EL (cell line): Measurements from ENCODE around the gene MYH13.

ENCODE experiments used
- DNase-seq: peaks from one replicate; pipeline ENCODE4 v3.0.0-alpha.2; 2016

Gene MYH13

DNA sequence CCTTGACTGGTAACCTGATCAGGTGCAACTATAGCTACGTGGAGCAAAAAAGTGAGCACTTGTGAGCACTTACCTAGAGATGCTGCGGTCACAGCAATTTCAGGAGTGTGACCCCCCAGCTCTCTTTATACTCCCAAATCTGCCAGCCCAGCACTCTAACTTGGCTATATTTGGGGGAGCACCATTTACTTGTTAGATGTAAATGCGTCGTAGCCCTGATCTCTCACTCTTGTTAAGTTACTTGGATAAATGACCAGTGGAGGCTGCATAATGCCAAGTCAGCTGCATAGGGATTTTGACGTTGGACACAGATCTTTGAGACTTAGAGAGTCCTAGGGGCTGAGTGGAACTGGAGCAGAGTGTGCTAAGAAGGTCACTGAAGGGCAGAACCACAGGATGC is at the start of gene MYH13:
MYH13 (minus strand) TSS at position 101 of the 400 bp plus-strand sequence. CDS start 8,476 bp downstream, outside the sequence.
- no peak for DNase-seq

DNA sequence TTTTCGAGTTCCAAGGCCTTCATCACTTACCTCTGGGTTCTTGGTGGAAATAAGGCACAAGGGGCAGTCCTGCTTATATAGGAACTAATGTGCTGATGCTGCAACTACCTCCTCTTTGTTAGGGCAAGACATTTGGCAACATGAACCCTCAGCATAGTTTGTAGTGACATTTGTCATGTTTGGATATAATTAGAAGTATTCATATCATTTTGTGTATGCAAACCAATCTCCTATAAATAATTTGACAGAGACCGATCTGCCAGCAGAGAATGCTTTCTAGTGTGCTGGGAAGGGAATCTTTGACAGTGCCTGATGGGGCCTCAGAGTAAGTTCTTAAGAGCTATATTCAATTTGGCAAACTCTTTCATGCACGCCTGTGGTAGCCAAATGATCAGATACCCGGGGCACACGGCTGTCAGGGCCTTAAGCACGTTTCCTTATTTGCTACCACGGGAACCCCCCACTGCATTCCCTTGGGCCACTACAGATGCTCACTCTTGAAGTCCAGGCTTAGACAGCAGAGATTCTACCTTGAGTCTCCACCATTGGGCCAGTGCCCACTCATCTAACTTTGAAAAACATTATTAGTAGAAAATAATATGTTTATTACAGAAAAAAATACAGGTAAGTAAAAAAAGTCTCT is 49.2 kb upstream of the MYH13 start, which contains the start of gene MYH8:
MYH8 (minus strand) TSS at position 51 of the 643 bp plus-strand sequence. CDS start 1,723 bp downstream, outside the sequence.
- DNase-seq, result no peak

DNA sequence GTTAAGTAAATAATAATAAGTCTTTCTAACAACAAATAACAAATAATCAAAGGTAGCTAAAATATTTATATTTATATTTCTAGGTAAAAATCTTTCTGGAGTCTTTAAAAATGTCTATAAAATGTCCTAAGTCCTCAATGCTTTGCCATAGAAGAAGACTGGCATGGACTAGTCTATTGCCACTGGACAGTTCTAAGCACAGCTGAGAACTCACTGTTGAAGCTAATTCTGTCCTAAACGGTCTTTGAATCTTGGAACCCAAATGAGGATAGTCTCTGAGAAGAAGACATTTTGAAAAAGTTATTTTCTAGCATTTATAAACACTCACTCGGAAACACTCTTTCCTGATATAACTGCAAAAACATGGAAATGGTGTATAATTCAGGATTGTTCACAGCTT is 48.4 kb upstream of the MYH13 start:
- no peak for DNase-seq

DNA sequence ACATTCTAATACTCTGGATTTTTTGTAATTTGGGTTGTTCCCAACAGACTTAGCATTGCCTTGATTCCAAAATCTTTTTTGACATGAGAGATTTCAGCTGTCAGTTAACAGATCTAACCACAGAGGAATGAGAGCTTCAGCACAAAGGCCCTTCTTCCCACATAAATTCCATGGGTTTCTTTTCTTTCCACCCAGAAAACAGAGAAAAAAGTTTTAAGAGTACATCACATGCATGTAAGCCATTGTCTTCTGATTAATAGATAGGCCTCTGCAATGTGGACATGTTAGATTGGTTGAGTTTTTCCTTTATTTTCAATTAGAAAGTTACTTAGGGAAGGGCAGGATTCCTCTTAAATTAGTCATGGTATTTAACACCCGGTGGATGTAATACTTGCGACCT is 48.0 kb upstream of the MYH13 start:
- no peak for DNase-seq

DNA sequence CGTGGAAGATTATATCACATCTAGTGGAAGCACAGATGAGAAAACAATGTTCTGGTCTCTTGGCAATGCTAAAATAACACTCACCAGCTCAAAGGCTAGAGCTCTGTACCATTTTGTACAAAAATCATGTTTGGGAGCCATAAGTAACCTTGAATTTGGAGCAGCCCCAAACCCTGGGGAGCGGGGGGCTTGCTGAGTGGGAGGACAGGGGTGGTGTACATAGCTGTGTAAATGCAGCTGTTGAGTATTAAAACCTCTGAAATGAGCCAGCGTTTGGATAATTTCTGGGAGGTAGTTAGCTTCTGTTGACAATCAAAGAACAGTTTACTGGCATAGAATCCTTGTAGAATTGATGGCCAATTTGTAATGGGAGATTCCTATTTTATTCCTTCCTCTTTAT is 44.6 kb upstream of the MYH13 start:
- no peak for DNase-seq

DNA sequence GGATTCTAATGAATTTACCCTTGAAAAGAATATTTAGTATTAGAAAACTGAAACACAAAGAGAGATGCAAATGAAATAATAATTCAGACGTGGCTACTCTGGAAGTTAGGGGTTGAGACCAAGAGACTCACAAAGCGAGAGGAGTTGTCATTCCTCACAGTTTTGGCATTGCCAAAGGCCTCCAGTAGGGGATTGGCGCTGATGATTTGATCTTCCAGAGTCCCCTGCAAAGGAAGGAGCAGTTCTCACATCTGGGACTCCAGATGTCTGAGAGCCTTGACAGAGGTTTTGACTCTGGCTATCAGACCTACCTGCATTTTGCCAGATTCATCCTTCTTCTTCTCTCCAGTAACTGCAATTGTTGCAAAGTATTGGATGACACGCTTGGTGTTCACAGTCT is 42.4 kb upstream of the MYH13 start:
- no peak for DNase-seq

DNA sequence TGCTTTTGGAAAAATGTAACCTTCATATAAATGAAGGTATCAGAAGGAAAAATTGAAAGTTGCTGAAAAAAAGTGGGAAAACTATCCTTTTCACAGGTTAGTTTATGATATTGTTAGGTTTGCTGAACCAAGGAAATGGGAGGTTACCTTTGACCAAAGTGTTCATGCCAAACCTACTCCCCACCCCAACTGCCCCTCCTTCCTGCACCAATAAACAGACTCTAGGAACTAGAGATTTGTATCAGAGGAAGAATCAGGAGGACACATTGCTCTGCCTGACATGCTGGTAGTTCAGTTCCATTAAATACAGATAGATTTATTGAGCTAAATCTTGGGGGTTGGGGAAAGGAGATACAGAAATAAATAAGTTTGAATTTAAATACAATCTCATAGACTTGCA is 30.8 kb upstream of the MYH13 start:
- no peak for DNase-seq

DNA sequence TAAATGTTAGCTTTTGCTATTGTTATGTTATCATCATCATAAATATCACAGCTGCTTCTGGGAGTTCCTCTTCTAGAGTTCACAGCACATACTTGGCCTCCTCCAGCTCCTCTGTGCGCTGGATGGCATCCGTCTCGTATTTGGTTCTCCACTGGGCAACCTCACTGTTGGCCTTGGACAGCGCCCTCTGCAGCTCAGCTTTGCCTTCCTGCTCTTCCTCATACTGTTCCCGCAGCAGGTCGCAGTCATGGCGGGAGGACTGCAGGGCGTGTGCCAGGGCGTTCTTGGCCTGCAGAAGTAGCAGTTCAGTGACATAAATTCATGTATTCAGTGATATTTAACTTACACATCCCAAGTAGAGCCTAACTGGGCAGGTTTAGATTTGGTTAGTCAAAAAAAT is 25.5 kb upstream of the MYH13 start:
- no peak for DNase-seq

DNA sequence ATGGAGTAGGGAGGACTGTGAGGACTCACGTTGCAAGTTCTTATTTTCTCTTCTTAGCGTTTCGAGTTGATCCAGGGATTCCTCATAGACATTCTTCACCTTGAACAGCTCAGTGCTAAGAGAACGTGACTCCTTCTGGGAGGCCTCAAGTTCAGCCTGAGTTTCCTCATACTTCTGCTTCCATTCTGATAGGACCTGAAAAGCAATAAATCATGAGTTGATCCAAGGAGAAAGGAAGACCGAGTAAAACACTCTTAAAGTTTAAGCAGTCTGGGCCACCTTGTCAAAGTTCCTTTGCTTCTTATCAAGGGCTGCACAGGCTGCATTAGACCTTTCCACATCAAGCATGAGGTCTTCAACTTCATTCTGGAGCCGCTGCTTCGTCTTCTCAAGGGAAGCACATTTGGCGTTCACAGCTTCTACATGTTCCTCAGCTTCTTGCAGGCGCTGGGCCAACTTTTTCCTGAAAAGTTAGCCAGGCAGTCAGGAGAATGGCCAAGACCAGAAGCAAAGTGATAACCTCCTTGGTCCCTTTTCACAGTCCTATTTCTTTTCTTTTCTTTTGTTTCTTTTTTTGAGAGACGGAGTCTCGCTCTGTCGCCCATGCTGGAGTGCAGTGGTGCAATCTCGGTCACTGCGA is 23.8 kb upstream of the MYH13 start:
- no peak for DNase-seq

DNA sequence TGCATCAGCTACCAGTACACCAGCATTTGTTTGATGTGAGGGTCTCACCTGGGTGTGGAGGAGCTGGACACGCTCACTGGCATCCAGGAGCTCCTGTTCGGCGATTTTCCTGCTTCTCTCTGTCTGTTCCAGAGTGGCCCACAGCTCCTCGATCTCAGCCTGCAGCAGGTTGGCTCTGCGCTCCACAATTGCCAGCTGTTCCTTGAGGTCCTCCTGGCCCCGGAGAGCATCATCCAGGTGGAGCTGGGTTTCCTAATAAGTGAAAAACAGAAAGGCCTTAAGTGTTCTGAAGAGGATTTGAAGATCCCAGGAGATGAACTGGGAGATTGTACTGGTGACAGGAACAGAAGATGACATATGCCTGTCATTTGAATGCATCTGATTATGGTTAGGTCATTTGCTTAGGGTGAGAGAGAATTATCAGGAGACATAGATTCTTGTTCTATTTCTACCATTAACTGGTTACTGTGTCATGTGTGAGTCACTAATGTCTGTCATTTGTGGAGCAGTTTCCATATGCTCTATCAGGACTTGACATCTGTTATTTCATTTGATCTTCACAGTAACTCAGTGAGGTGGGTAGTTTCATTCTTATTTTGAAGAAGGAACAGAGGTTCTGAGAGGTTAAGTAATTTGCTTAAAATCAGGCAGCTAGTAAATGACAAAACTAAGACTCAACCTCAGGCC is 21.5 kb upstream of the MYH13 start:
- DNase-seq, result no peak

DNA sequence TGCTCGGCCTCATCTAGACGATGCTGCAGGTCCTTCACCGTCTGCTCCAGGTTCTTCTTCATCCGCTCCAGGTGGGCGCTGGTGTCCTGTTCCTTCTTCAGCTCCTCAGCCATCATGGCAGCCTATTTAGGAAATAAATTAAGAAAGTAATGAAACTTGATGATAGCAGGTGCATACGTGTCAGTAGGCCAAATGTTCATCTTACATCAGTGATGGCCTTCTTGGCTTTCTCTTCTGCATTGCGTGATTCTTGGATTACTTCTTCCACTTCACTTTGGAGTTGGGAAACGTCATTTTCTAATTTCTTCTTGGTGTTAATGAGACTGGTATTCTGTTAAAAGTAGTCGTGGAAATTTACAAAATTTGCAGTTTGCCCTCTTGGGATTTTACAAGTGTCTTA is 20.1 kb upstream of the MYH13 start:
- DNase-seq, result no peak

DNA sequence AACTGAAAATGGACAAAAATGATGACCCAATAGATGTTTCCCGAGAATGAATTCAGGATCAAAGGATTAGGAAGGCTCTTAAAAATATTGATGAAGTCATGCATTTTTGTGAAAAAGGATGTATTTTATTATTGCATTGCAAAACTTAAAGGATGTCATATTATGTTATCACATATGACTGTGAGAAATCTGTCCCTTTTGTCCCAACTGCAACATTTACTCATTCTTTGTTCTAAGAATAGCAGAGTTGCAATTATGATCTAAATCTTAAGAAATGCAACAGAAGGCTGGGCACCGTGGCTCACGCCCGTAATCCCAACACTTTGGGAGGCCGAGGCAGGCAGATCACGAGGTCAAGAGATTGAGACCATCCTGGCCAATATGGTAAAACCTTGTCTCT is 13.1 kb upstream of the MYH13 start:
- DNase-seq, result no peak

DNA sequence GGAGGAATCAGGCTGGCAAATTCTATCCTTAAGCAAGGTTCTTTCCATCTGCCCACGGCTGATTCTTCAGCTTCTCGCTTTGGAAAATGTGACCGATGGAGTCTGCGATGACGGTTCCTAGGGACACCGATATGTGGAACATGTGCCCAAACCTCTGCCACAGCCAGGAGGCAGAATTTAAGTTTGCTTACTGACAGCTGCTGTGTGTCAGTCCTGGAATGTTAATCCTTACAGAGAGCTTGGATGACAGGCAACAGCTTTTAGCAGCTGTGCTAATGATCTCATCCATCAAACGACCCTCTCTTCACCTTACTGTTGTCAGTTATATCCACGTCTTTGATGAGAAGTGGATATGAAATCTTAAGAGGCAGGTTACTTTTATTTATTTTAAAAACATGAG is 11.4 kb upstream of the MYH13 start:
- DNase-seq, result no peak

DNA sequence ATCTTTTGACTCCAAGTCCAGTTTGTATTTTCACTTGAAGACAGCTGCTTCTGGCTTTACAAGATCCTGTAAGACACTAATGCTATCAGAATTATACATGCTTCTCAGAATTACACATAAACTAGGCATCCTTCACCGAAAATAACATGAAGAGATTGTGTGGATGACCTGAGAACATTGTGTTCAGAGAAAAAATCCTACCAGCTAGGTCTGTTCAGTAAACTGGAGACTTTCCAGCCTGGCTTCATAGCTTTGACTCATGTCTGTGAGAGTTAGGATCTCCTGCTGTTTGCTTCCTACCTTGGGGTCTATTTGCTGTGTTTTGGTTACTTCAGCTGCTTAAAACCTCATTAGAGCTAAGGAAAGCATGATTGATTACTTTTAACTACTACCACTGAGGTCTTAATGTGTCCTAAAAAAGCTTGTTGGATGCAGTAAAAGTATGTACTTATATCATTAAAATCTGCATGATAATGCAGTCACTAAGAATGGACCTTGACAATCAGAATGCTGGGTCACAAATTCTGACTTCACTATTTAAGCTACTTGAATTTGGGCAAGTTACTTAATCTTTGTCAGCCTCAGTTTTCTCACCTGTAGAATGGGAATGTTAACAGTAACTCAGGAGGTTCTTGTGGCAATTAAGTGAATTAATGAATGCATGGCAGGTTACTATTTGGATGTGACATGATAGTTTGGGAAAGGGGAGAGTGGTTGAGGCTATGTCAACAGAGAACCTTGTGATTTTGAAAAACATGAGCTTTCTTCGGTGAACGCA is 8.0 kb upstream of the MYH13 start:
- no peak for DNase-seq

DNA sequence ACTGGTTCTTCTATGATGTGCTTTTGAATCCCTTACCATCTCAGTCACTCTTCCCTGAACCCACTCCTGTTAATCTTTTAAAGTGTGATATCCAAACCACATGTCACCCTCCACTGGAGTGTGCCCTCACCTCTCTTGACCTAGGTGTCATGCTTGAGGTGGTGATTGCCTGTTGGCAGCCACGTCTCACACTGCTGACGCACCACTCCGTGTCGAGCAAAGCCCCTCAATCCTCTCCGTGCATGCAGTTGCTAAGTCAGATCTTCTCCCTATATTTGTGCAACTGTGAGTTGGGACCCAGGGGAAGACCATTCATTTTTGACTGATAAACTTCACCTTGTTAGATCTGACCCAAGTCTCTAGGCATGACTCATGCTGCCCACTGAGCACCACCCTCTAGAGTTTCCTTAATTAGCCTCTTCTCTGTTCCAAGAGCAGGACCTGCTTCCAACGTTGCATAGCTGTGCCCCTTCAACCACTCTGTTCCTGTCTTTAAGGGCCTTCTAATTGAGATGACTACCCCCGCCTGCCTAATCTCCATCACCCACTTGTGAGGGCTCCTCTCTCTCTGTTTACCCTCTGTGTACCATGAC is 2.7 kb downstream of the MYH13 start:
- no peak for DNase-seq

DNA sequence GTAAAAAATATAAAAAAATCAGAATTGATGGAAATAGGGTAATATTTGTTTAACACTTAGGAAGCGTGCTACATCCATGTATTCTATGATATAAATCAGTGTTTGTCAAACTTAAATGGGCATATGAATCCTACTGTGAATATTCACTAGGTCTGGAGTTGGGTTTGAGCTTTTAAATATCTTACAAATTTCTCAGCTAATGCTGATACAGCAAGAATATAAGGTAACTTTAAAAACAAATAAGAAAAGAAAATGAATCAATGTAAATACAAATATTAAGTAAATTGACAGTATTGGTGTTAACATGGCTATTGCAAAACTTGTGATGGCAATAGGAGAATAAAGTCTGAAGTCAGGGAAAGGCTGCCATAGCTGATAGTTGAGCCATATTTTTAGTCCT is 3.6 kb downstream of the MYH13 start:
- no peak for DNase-seq

DNA sequence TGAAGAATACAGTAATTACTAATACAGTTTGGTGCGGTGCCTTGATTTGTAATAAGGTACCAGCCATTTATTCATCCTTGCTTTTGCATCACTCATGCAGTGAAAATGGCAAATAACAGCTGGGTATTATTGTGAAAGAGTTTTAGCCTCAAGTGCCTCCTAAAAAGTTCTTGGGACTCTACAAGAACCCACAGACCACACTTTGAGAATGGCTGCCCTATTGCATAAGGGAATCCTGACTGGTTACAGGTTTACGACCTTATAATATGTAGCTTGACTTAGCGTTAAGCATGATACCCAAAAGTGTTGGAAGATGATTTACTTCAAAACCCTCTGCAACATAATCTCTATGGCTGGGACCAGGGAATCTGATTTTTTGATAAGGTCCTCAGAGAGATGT is 4.2 kb downstream of the MYH13 start:
- DNase-seq, result no peak

DNA sequence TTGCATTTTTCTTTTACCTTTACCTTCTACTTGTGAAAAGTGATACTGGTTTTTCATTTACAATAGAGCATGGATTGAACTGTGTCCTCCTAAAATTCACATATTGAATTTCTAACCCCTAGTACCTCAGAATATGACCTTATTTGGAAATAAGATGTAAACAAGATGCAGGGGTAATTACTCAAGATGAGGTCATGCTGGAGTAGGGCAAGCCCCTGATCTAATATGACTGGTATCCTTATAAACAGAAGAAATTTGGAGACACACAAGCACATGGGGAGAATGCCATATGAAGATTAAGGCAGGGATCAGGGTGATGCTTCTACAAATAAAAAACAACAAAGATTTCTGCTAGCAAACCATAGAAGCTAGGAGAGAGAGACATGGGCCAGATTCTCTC is 12.2 kb downstream of the MYH13 start:
- DNase-seq, result peak; percentile 44

DNA sequence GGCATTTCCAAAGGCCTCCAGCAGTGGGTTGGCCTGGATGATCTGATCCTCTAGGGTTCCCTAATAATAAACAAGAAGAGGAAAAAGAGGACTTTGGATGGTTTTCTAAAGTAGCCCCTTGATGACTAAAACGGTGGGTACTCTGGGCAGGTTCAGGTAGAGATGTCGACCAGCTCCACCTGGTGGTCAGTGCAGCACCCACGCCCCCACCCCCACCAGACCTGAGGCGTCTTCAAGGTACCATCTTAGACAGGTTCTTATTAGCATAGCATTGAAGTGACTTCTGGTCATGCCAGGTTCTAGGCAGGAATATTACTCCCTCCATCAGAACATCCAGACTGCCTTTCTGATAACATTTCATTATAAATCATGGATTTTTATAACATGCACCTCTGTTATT is 15.0 kb downstream of the MYH13 start:
- no peak for DNase-seq

DNA sequence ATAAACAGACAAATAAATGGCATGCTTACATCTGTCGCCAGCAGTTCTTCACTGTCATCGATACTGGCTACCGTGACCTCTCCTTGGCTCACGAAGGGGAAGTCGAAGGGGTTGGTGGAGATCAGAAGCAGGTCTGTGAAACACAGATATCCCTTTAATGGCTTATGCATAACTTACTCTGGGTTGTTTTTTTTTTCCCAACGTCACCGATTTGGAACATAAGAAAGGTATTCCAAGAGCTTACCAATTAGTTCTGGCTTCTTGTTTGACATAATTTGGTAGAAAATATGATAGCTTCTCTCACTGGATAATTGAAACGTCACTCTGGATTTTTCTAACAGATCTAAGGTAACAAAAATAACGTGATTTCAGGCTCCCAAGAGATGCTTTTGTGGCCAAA is 18.2 kb downstream of the MYH13 start:
- no peak for DNase-seq

DNA sequence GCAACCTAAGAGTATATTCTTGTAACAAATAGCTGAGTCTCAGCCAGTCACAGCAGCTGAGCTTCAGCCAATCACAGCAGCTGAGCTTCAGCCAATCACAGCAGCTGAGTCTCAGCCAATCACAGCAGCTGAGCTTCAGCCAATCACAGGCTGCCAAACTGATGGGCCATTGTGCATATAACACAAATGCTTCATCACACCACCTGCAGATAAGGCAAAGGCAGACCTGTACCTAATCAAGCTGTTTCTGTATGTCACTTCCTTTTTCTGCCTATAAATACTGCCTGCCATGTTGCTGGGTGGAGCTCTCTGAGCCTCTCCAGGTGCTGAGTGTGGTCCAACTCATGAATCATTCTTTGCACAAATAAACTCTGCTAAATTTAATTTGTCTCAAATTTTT is 19.9 kb downstream of the MYH13 start:
- DNase-seq, result no peak

DNA sequence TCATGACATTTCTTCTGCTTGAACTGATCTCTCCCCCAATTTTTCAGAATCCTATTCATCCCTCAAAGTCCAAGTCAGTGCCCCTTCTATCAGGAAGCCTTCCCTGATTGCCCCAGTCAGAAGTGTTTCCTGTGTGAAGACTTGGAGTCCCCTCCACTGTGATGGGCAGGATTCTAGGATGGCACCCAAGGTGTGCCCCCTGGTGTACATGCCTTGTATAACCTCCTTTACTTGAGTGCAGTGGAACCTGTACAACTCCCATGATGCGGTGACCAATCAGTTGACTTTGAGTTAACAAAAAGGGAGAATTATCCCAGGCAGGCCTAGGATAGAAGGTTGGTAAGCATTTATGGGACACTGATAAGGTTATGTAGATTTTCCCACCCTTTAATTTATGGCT is 23.4 kb downstream of the MYH13 start:
- DNase-seq, result no peak

DNA sequence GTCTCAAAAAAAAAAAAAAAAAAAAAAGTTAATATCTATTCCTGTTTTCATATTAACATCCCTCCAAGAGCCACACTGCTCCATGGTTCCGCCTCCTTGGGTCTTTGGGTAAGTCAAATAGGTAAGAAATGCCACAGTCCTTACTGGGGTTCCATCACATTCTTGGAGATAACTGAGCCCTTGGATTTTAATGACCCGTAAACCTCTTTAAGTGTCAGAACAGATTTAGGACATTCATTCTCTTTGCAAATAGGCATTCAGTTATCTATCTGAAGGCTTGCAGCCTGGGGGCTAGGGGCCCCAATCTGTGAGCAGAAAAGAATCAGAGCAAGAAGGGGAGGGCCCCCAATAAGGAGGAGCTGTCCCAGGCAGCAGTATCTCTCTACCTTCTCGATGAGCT is 28.0 kb downstream of the MYH13 start:
- no peak for DNase-seq
